Stimulated activated CD8-positive, alpha-beta memory T cell treated with anti-CD3 and anti-CD28 coated beads, Interleukin-2, amount 100 ng/mL, for 48 hours (primary cell): Measurements from ENCODE around the gene TCF23.
"Not testable (repeated sequence)": the region's sequence is repeated elsewhere in the genome, so short reads cannot be mapped to it uniquely, and the experiment has no call there.

Experiments used
- DNase-seq, 2 donors: peaks; one replicate each; pipeline ENCODE4 v3.0.0-alpha.2; 2020; ENCODE audit warnings: low read depth in 2 of 2

TCF23 gene

GRCh38 chr2:27148801-27149439 lies at the start of gene TCF23:
TCF23 (plus strand) TSS chr2:27149004; CDS start chr2:27149134, 130 bp downstream.
- no peak for DNase-seq

GRCh38 chr2:27099334-27099955 lies 49.4 kb upstream of the TCF23 start:
- DNase-seq: no peak

- DNase-seq: no peak
Measured at GRCh38 chr2:27100036-27100435, 48.8 kb upstream of the TCF23 start.

- DNase-seq: no peak
Measured at GRCh38 chr2:27102329-27102728, 46.5 kb upstream of the TCF23 start.

GRCh38 chr2:27105981-27106380 lies 42.8 kb upstream of the TCF23 start:
- DNase-seq: no peak

GRCh38 chr2:27108221-27108620 lies 40.6 kb upstream of the TCF23 start:
- no peak for DNase-seq

GRCh38 chr2:27109083-27109482 lies 39.7 kb upstream of the TCF23 start:
- DNase-seq: no peak

GRCh38 chr2:27110603-27111352 lies 38.0 kb upstream of the TCF23 start:
- DNase-seq: not testable (repeated sequence)

GRCh38 chr2:27111392-27112078 lies 37.3 kb upstream of the TCF23 start:
- DNase-seq: not testable (repeated sequence)

GRCh38 chr2:27115519-27115918 lies 33.3 kb upstream of the TCF23 start:
- no peak for DNase-seq

GRCh38 chr2:27117995-27118524 lies 30.7 kb upstream of the TCF23 start:
- DNase-seq: no peak

- DNase-seq: no peak
Measured at GRCh38 chr2:27118525-27119329, 30.1 kb upstream of the TCF23 start, which contains the start of gene CGREF1. CGREF1 (minus strand) TSS chr2:27119128; CDS start chr2:27104366, 14,762 bp downstream.

GRCh38 chr2:27119330-27119670 lies 29.5 kb upstream of the TCF23 start:
- DNase-seq: not testable (repeated sequence)

- no peak for DNase-seq
Measured at GRCh38 chr2:27121906-27122305, 26.9 kb upstream of the TCF23 start.

- no peak for DNase-seq
Measured at GRCh38 chr2:27122791-27123190, 26.0 kb upstream of the TCF23 start.

- DNase-seq: peak; percentile 35 to 38
Measured at GRCh38 chr2:27123302-27124150, 25.3 kb upstream of the TCF23 start, which contains the start of gene ABHD1. ABHD1 (plus strand) TSS chr2:27123815; CDS start chr2:27123949, 134 bp downstream.

- no peak for DNase-seq
Measured at GRCh38 chr2:27125104-27125503, 23.7 kb upstream of the TCF23 start.

- DNase-seq: no peak
Measured at GRCh38 chr2:27126252-27126710, 22.5 kb upstream of the TCF23 start.

- no peak for DNase-seq
Measured at GRCh38 chr2:27127883-27128667, 20.7 kb upstream of the TCF23 start.
